Cerebellar cortex (tissue), 1 donor: ENCODE data around the gene ABI2.
A peak's percentile ranks its signal among the peaks of the same experiment; 100 is the strongest.
"Not testable (repeated sequence)": the region's sequence is repeated elsewhere in the genome, so short reads cannot be mapped to it uniquely, and the experiment has no call there.

ENCODE experiments used
- DNase-seq: peaks from one replicate; pipeline ENCODE4 v3.0.0-alpha.2; 2015; ENCODE audit warnings: low spot score

The ABI2 gene

DNA sequence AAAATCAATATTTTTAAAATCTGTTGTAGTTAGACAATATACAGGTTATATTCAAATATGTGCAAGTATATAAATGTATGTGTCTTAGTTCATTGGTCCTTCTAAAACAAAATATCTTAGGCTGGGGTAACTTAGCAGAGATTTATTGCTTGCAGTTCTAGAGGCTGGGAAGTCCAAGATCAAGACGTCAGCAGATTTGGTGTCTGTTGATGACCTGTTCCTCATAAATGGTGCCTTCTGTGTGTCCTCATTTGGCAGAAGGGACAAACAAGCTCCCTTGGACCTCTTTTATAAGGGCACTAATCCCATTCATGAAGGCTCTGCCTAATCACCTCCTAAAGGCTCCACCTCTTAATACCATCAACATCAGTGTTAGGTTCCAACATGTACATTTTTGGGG lies 31.3 kb downstream of the ABI2 start:
- no peak for DNase-seq

- DNase-seq = no peak
Measured at GRCh38 chr2:203360833-203361430, 32.7 kb downstream of the ABI2 start.

GRCh38 chr2:203361495-203361894 lies 33.3 kb downstream of the ABI2 start:
- no peak for DNase-seq

GRCh38 chr2:203361922-203362321 lies 33.7 kb downstream of the ABI2 start:
- DNase-seq = no peak

- DNase-seq = no peak
Measured at GRCh38 chr2:203366639-203367466, 38.7 kb downstream of the ABI2 start.

DNA sequence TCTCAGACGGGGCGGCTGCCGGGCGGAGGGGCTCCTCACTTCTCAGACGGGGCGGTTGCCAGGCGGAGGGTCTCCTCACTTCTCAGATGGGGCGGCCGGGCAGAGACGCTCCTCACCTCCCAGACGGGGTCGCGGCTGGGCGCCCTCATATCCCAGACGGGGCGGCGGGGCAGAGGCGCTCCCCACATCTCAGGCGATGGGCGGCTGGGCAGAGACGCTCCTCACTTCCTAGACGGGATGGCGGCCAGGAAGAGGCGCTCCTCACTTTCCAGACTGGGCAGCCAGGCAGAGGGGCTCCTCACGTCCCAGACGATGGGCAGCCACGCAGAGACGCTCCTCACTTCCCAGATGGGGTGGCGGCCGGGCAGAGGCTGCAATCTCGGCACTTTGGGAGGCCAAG lies 44.5 kb downstream of the ABI2 start:
- not testable (repeated sequence) for DNase-seq

- no peak for DNase-seq
Measured at GRCh38 chr2:203376173-203376572, 48.0 kb downstream of the ABI2 start.

GRCh38 chr2:203379156-203379555 lies 51.0 kb downstream of the ABI2 start:
- no peak for DNase-seq

DNA sequence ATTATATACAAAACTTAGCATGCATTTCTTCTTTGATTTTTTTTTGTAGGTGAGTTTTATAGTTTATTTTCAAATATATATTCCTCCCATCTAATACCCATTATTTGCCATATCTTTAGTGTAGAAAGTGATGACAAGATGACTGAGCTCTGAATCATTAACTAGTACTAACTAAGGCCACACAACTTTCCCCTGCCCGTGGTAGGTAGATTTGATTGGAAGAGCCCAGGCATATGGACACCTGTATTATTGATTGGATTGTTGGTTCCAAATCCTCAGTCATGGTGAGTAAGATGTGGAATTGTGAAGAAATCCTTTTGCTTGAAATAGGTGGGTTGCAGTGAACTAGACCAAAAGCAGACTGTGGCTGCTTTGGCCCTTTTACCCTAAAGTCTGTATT lies 54.8 kb downstream of the ABI2 start:
- DNase-seq = no peak

- not testable (repeated sequence) for DNase-seq
Measured at GRCh38 chr2:203388153-203388552, 60.0 kb downstream of the ABI2 start.

- DNase-seq = peak; percentile 28
Measured at GRCh38 chr2:203394519-203395227, 66.5 kb downstream of the ABI2 start.

- no peak for DNase-seq
Measured at GRCh38 chr2:203395858-203396257, 67.7 kb downstream of the ABI2 start.

- peak; percentile 24 for DNase-seq
Measured at GRCh38 chr2:203396667-203397066, 68.5 kb downstream of the ABI2 start.

GRCh38 chr2:203399031-203399430 lies 70.8 kb downstream of the ABI2 start:
- no peak for DNase-seq

DNA sequence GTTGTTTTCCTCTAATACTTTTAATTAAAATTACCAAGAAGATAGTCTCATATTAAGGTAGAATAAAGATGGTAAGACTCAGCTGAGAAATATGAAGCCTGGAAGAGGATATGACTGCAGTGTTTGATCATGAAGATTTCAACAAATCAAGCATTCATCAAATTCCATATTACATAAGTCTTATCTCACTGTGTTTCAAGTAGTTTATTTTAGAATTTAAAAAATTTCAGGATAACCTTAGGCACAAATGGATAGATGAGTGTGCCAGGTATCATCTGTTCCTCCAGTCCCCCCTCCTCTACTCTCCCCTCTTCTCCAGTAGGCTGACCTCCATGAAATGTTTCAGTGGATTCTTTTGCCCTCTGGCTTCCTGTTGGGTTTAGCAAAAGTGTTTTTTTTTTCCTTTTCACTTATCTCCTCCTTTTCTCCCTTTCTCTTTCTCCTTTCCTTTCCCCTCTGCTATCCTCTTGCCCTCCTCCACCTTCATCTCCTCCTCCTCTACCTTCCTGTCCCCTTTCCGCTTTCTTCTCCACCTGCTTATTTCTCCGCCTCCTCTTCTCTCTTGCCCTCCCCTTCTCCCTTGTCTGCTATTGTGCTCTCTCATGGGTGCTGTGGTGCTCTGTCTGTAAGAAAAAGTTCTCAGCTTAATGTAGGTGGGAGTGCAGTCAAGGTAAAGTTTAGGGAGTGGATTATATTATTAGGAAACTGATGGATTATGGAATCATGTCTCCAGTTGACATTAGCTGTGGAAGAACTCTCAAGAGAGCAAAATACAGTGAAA lies 72.8 kb downstream of the ABI2 start:
- DNase-seq = no peak

DNA sequence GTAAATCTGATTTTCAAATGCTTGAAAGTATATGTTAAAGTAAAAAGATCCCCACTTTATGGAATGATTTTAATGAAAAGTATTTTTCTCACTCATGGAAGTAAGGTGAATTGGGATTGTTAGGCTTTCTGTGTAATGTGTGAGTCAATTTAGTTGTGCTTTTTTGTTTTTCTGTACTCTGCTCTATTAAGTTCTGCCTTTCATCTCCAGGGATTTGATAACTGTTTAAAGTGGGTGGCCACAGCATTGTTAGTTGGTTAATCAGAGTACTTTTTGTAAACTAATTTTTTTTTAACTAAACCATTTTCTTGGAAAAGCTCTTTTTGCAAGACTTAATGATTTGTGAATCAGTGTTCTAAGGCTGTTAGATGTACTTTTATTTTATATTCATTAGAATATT lies 76.8 kb downstream of the ABI2 start:
- DNase-seq = no peak

GRCh38 chr2:203407496-203407895 lies 79.3 kb downstream of the ABI2 start:
- no peak for DNase-seq

DNA sequence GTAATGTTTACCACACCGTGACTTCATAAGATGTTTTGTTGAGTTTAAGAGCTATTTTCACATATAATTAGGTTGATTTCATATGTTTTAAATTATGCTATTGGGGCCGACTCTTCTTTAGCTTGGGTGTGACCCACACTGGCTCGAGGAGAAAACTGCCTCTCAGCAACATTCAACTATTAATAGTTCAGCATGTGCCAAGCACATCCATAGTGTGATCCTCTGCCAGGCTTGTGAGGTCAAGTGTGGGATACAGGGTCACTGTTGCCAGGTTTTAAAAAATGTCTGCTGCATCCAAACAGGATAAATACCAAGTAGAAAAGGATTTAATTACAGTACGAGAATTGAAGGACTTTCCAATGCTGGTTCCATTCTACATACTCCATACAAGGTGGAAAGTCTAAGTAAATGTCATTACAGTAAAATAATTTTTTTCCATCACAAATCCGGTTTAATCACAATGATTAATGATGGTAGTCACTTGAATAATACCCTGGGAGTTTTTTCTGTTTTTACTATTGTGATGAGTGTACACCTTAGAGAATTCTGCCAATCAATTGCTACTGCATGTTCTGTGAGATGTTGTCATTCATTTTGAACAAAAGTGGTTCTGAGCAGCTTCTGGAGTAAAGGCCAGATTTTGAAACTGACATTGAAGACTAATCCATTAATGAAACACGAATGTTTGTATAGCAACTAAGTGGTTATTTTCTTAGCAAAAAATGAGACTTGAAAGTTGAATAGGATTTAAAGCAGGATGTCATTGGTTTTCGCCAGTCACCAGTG lies 84.5 kb downstream of the ABI2 start:
- peak; percentile 21 for DNase-seq

GRCh38 chr2:203413796-203414195 lies 85.6 kb downstream of the ABI2 start:
- DNase-seq = no peak

DNA sequence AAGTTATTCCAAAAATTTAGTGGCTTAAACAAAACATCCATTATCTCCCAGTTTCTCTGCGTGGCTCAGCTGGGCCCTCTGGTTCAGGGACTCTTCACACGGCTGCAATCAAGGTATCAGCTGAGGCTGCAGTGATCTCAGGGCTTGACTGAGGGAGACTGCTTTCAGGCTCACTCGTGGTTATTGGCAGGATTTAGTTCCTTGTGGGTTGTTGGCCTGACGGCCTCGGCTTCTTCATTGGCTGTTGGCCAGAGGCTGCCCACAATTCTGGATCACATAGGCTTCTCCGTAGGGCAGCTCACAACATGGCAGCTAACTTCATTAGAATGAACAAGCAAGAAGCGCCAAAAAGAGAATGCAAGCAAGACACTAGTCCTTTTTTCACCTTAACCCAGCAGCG lies 90.1 kb downstream of the ABI2 start:
- DNase-seq = no peak

DNA sequence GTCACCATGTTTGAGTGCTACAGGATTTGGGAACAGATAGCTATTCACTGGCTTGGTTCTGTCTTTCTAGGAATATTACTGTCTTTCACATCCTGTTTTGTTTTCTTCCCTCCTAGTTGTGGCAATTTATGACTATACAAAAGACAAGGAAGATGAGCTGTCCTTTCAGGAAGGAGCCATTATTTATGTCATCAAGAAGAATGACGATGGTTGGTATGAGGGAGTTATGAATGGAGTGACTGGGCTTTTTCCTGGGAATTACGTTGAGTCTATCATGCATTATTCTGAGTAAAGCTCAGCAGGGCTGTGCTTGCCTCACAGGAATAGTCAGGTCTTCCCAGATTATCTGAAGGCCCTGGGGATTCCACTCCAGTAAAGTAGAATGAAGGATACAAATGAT lies 98.9 kb downstream of the ABI2 start:
- no peak for DNase-seq
